IMR-90 (cell line): ENCODE measurements around the gene RAPGEF5. TPM values are rescaled to one million over a fixed set of nuclear protein-coding genes. Genes with fewer than 3 reads are reported as not detected.

ENCODE experiments used
- ATAC-seq: fragments of 200-7000 bp; cut with Tn5 transposase; 2 replicates; pipeline ENCODE4 v1.9.1; 2020; ENCODE audit warnings: low read depth, mild to moderate bottlenecking, moderate library complexity
- BruUV-seq: library from RNA; stranded (reverse); fragments of 400-500 nt; replicated peaks from 2 replicates; lab custom pipeline; 2021; lab: Mats Ljungman, UMichigan
- CTCF ChIA-PET: fragments of 300-600 bp; formaldehyde crosslinking; extraction: SDS; loops from one replicate; lab custom pipeline; 2021; ENCODE audit warnings: antibody characterized with exemption; lab: Yijun Ruan, JAX
- POLR2A ChIA-PET: fragments of 300-600 bp; sonication (Branson Sonifier 250); formaldehyde crosslinking; loops from one replicate; lab custom pipeline; 2022; ENCODE audit warnings: antibody characterized with exemption; ENCODE audit not compliant: unreplicated experiment; lab: Charles Lee
- DNase-seq: peaks from one replicate; pipeline ENCODE4 v3.0.0; 2013
- H2AFZ ChIP-seq: replicated peaks from 2 replicates; pipeline ENCODE3; 2013; ENCODE audit warnings: low read length, mild to moderate bottlenecking; ENCODE audit not compliant: poor library complexity
- H2AK5ac ChIP-seq: 2 replicates; pipeline ENCODE4 v1.6.1; 2013; ENCODE audit warnings: low read depth, low read length, inconsistent platforms
- H2AK9ac ChIP-seq: replicated peaks from 2 replicates; pipeline ENCODE3; 2013; ENCODE audit warnings: mild to moderate bottlenecking, low read depth, low read length, moderate library complexity; ENCODE audit not compliant: poor library complexity
- H2BK120ac ChIP-seq: 2 replicates; pipeline ENCODE4 v1.6.1; 2013; ENCODE audit warnings: low read depth, low read length, inconsistent platforms
- H2BK15ac ChIP-seq: 3 replicates; pipeline ENCODE4 v1.6.1; 2013; ENCODE audit warnings: low read depth, low read length, inconsistent platforms
- H2BK20ac ChIP-seq: 2 replicates; pipeline ENCODE4 v1.6.1; 2013; ENCODE audit warnings: low read depth, mild to moderate bottlenecking, inconsistent platforms, low read length, moderate library complexity
- H2BK5ac ChIP-seq: 2 replicates; pipeline ENCODE4 v1.6.1; 2013; ENCODE audit warnings: mild to moderate bottlenecking, low read depth, low read length, inconsistent platforms; ENCODE audit not compliant: poor library complexity, severe bottlenecking
- H3K14ac ChIP-seq: replicated peaks from 2 replicates; pipeline ENCODE4 v1.6.1; 2013; ENCODE audit warnings: low read depth, low read length, inconsistent platforms
- H3K18ac ChIP-seq: 2 replicates; pipeline ENCODE4 v1.6.1; 2013; ENCODE audit warnings: low read depth, low read length, control low read depth
- H3K23ac ChIP-seq: 2 replicates; pipeline ENCODE4 v1.6.1; 2013; ENCODE audit warnings: low read depth, low read length, inconsistent platforms
- H3K27ac ChIP-seq: 2 replicates; pipeline ENCODE4 v1.5.1; 2013; ENCODE audit warnings: mild to moderate bottlenecking, control low read depth, low read length; ENCODE audit not compliant: insufficient read depth
- H3K27me3 ChIP-seq: 2 replicates; pipeline ENCODE4 v1.6.1; 2013; ENCODE audit warnings: low read length; ENCODE audit not compliant: control insufficient read depth, insufficient read depth
- H3K36me3 ChIP-seq: 2 replicates; pipeline ENCODE4 v1.6.1; 2013; ENCODE audit warnings: low read length, mixed read lengths; ENCODE audit not compliant: control insufficient read depth, insufficient read depth
- H3K4ac ChIP-seq: 2 replicates; pipeline ENCODE4 v1.6.1; 2013; ENCODE audit warnings: low read depth, low read length, inconsistent platforms
- H3K4me1 ChIP-seq: 2 replicates; pipeline ENCODE4 v1.6.1; 2013; ENCODE audit warnings: low read length, mixed read lengths; ENCODE audit not compliant: control insufficient read depth, insufficient read depth
- H3K4me2 ChIP-seq: 2 replicates; pipeline ENCODE4 v1.6.1; 2013; ENCODE audit warnings: low read depth, mild to moderate bottlenecking, control low read depth, low read length, moderate library complexity
- H3K4me3 ChIP-seq: 2 replicates; pipeline ENCODE4 v1.5.1; 2013; ENCODE audit warnings: low read depth, mild to moderate bottlenecking, control low read depth, low read length, moderate library complexity; ENCODE audit not compliant: insufficient read depth
- H3K56ac ChIP-seq: 2 replicates; pipeline ENCODE4 v1.6.1; 2013; ENCODE audit warnings: low read length, inconsistent platforms; ENCODE audit not compliant: insufficient read depth; ENCODE audit errors: extremely low read depth
- H3K79me1 ChIP-seq, 2 experiments: 2 replicates each; pipeline ENCODE4 v1.6.1; 2013; ENCODE audit warnings: low read length in 2 of 2, inconsistent platforms in 1 of 2, low read depth in 1 of 2
- H3K9ac ChIP-seq: 2 replicates; pipeline ENCODE4 v1.6.1; 2013; ENCODE audit warnings: low read depth, low read length, control low read depth
- H3K9me1 ChIP-seq: 2 replicates; pipeline ENCODE4 v1.6.1; 2013; ENCODE audit warnings: low read length, inconsistent platforms; ENCODE audit not compliant: insufficient read depth
- H3K9me3 ChIP-seq: 2 replicates; pipeline ENCODE4 v1.6.1; 2013; ENCODE audit warnings: low read length; ENCODE audit not compliant: control insufficient read depth, insufficient read depth
- H4K20me1 ChIP-seq: 2 replicates; pipeline ENCODE4 v1.6.1; 2013; ENCODE audit warnings: low read length, inconsistent platforms; ENCODE audit not compliant: insufficient read depth
- H4K5ac ChIP-seq: 2 replicates; pipeline ENCODE4 v1.6.1; 2013; ENCODE audit warnings: mild to moderate bottlenecking, low read depth, low read length, control low read depth
- H4K8ac ChIP-seq, 2 experiments: 2 replicates each; pipeline ENCODE4 v1.6.1; 2013; ENCODE audit warnings: low read depth in 2 of 2, low read length in 2 of 2, control low read depth in 1 of 2, inconsistent platforms in 1 of 2
- H4K91ac ChIP-seq: 2 replicates; pipeline ENCODE4 v1.6.1; 2013; ENCODE audit warnings: low read depth, low read length, inconsistent platforms; ENCODE audit not compliant: insufficient read depth
- BHLHE40 ChIP-seq: fragments of 150-350 bp; IDR thresholded peaks from 2 replicates; pipeline ENCODE4 v1.6.1; 2016; ENCODE audit warnings: mild to moderate bottlenecking, low read depth, low read length
- CHD1 ChIP-seq: IDR thresholded peaks from 2 replicates; pipeline ENCODE4 v1.6.1; 2012; ENCODE audit warnings: low read depth, low read length, improper control_type of control experiment
- MXI1 ChIP-seq: IDR thresholded peaks from 2 replicates; pipeline ENCODE4 v1.6.1; 2012; ENCODE audit warnings: low read depth, mild to moderate bottlenecking, low read length, moderate library complexity, borderline replicate concordance
- RFX5 ChIP-seq: IDR thresholded peaks from 2 replicates; pipeline ENCODE4 v1.8.0; 2012; ENCODE audit warnings: low read depth, mild to moderate bottlenecking, low read length, moderate library complexity
- WGBS, 2 experiments: methylation state at CpG; one replicate each; pipeline versions ENCODE4 v1.1.5 to v1.1.7; 2013; ENCODE audit warnings: missing lambda C conversion rate in 2 of 2; ENCODE audit not compliant: insufficient read length in 1 of 2; ENCODE audit errors: extremely low coverage in 2 of 2; 5-methylcytosine and 5-hydroxymethylcytosine counted together
- dilution Hi-C: fragments of 300-500 bp; cut with HindIII; formaldehyde crosslinking; loops from one replicate; pipeline ENCODE4 v1.14.3; 2018; ENCODE audit warnings: low sequenced_read_pairs; ENCODE audit not compliant: unreplicated experiment
- in situ Hi-C: fragments of 300-500 bp; cut with MboI; formaldehyde crosslinking; loops from 3 replicates; pipeline ENCODE4 v1.14.3; 2019; ENCODE audit warnings: low sequenced_read_pairs, inconsistent platforms, mixed read lengths
- intact Hi-C: fragments of 100-400 bp; cut with micrococcal nuclease; formaldehyde crosslinking; loops from 2 replicates; pipeline ENCODE4 v1.10.0; 2022
- polyA plus RNA-seq, 3 experiments: library from polyadenylated mRNA; depleted of rRNA; stranded (reverse); fragments of >200 nt; gene quantifications; 2 replicates each; pipeline ENCODE4 v1.2.3, GENCODE V29; 2012; ENCODE audit warnings: low replicate concordance in 1 of 3
- total RNA-seq: library from RNA; depleted of rRNA; stranded (reverse); fragments of >200 nt; gene quantifications from 2 replicates; pipeline ENCODE4 v1.2.3, GENCODE V29; 2012

Gene RAPGEF5
- total and polyA plus RNA-seq, 2 of the 4 experiments (the other 2 are of a cell fraction): 0.05 to 0.18 TPM

DNA sequence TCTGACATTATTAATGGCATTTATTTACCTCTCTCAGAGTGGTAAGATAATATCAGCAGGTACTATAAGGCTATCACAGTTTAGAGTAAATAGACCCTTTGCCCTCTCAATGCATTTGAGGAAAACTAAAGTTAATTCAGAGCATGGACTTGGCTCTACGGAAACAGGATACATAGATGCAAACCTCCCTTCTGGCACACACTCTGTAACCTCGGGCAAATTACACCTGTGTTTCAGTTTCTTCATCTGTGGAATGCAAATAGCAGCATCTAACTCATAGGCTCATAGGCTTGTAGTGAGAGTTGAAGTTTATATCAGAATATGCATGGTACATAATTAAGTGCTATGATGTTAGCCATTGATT is 5.6 kb downstream of the RAPGEF5 start:
- Histone ChIP-seq H3K23ac (no peak overlapping the region), H2AFZ (no peak overlapping the region), H2BK120ac (no peak overlapping the region), H2BK15ac (no peak overlapping the region), H3K79me1 (no peaks in the 10 kb centered on the region), H4K8ac (no peak overlapping the region), H3K9me3 (peaks cover 2% of the 10 kb centered on the region; the same call in 1 of the 2 replicates), H3K4me1 (no peaks in the 10 kb centered on the region), H3K4me3 (no peak overlapping the region), H3K9ac (no peak overlapping the region), H3K4ac (no peak overlapping the region), H3K36me3 (no peaks in the 10 kb centered on the region), H2AK9ac (no peak overlapping the region), H2BK5ac (no peak overlapping the region), H3K14ac (no peak overlapping the region), H3K18ac (no peak overlapping the region), H4K20me1 (no peaks in the 10 kb centered on the region), H3K27ac (no peak overlapping the region), H2BK20ac (no peak overlapping the region), H4K91ac (no peak overlapping the region), H3K27me3 (peaks cover 14% of the 10 kb centered on the region), H4K5ac (no peak overlapping the region), H3K9me1 (no peaks in the 10 kb centered on the region), H2AK5ac (no peak overlapping the region), H3K4me2 (no peak overlapping the region), H3K56ac (no peak overlapping the region)
- ChIA-PET CTCF (no interaction called here), POLR2A (no interaction called here)
- no TSS peak for BruUV-seq
- ATAC-seq: no peak
- DNase-seq: no peak
- in situ Hi-C loops: no loop called here
- TF ChIP-seq MXI1 (no peak), CHD1 (no peak), RFX5 (no peak), BHLHE40 (no peak)
- intact Hi-C loops: no loop called here
- WGBS, 2 experiments: no CpG with 5 or more reads among the region's 2 CpGs
- dilution Hi-C loops: no loop called here
